C4-2B (cell line): ENCODE measurements around the gene TUBGCP5.

ENCODE experiments used
- ZFX ChIP-seq: fragments of 450-650 bp; IDR thresholded peaks from 2 replicates; pipeline ENCODE4 v1.6.1; 2017
- TF ChIP-seq, protein P1 (sequence below): fragments of 450-650 bp; conservative IDR thresholded peaks from 2 replicates; pipeline ENCODE4 v1.5.1; 2017; ENCODE audit warnings: mild to moderate bottlenecking

GRCh38 chr15:23050708-23051107 lies 11.3 kb upstream of the TUBGCP5 start:
- TF ChIP-seq, protein P1, sequence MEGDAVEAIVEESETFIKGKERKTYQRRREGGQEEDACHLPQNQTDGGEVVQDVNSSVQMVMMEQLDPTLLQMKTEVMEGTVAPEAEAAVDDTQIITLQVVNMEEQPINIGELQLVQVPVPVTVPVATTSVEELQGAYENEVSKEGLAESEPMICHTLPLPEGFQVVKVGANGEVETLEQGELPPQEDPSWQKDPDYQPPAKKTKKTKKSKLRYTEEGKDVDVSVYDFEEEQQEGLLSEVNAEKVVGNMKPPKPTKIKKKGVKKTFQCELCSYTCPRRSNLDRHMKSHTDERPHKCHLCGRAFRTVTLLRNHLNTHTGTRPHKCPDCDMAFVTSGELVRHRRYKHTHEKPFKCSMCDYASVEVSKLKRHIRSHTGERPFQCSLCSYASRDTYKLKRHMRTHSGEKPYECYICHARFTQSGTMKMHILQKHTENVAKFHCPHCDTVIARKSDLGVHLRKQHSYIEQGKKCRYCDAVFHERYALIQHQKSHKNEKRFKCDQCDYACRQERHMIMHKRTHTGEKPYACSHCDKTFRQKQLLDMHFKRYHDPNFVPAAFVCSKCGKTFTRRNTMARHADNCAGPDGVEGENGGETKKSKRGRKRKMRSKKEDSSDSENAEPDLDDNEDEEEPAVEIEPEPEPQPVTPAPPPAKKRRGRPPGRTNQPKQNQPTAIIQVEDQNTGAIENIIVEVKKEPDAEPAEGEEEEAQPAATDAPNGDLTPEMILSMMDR: no peak
- no peak for TF ChIP-seq ZFX
